Measurements from ENCODE around the gene TRAK2.

GRCh38 chr2:201408931-201409330 lies 42.3 kb downstream of the TRAK2 start:
- no peak for TF ChIP-seq POLR2A (IDR thresholded peaks at IDR 0.05)
- TF ChIP-seq, protein P1, sequence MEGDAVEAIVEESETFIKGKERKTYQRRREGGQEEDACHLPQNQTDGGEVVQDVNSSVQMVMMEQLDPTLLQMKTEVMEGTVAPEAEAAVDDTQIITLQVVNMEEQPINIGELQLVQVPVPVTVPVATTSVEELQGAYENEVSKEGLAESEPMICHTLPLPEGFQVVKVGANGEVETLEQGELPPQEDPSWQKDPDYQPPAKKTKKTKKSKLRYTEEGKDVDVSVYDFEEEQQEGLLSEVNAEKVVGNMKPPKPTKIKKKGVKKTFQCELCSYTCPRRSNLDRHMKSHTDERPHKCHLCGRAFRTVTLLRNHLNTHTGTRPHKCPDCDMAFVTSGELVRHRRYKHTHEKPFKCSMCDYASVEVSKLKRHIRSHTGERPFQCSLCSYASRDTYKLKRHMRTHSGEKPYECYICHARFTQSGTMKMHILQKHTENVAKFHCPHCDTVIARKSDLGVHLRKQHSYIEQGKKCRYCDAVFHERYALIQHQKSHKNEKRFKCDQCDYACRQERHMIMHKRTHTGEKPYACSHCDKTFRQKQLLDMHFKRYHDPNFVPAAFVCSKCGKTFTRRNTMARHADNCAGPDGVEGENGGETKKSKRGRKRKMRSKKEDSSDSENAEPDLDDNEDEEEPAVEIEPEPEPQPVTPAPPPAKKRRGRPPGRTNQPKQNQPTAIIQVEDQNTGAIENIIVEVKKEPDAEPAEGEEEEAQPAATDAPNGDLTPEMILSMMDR (IDR thresholded peaks at IDR 0.05), result no peak

Measured in heart left ventricle (tissue), 13 donors.